ENCODE data around the gene STARD5.

STARD5 gene

DNA sequence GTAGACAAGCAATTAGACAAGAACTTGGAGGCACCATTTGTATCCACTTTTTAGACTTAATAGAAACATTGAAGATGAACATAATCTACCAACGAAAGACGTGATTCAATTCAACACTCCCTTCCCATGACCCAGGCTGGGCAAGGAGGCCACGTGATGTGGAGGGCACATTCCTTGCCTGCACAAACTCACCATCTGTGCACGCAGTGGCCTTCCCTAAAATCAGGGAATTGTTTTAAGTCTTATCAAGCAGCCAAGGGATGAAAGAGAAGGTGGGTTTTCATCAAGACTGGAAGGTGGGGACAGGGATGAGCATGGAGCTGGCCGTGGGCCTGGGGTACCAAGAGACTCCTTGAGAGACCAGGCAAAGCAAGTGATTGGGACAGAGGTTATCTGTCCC lies 13.5 kb downstream of the STARD5 start:
- no peak for DNase-seq

GRCh38 chr15:81309647-81310450 lies 14.1 kb downstream of the STARD5 start:
- DNase-seq = no peak

DNA sequence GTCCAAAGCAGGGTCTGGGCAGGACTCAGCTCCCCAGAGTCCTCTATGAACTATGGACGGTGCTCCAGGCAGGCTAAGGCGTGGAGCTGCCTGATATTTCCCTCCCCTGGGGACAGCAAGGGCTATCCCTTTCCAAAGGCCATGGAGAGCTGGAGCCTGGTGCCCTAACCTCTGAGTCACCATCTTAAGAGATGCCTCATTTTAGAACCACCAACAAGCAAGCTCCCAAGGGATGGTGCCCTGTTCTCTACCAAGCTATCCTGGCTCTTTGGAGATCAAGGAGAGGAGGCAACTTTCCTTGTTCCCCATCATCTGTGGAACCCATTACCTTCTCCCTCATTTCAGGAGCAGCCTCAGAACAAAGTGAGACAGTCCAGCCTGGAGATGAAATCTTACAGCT lies 15.7 kb downstream of the STARD5 start:
- DNase-seq = no peak

- no peak for DNase-seq
These were observed 19.7 kb downstream of the STARD5 start for GRCh38 chr15:81304226-81304625.

- no peak for DNase-seq
These were observed 20.4 kb downstream of the STARD5 start for GRCh38 chr15:81303244-81304225.

GRCh38 chr15:81302701-81303109 lies 21.2 kb downstream of the STARD5 start:
- no peak for DNase-seq

DNA sequence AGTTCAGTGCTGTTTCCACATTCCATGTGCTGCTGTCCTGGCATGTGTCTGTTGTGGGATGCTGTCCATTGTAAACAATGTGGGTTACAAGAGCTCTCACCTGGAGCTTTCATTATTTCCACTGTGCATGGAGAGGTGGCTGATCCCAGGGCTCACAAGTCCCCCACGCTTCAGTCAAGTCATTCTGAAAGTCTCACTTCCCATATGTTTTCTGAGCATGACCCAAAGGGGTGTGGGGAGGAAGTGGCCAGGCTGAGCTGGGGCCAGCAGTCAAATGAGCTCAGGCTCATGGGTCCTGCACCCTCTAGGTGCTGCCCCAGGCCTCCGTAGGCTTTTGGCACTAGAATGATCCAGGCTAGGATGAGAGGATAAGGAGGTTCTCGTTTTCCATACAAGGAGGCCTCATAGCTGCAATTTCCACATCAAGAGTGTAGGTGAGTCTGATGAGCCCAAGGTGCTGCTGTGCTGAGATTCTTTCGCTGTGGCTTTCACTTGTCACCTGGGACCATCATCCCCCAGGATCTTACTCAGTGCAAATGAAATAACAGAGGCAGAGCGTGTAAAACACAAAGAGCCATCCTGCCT lies 22.0 kb downstream of the STARD5 start:
- DNase-seq = peak; percentile 40

DNA sequence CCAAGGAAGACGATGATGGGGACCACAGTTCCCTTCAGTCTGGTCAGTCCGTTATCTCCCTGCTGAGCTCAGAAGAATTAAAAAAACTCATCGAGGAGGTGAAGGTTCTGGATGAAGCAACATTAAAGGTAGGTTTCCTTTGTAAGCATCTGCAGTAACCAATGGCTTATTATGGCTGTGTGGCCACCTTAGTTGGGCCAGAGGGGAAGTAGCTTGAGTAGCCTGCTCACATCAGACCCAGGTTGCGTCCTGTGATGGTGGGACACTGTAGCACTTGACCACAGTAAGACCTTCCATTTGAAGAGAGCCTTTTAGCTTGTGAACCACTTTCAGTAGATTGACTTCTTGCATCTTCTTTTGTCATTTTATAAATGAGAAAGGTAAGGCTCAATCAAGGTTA lies 22.6 kb downstream of the STARD5 start:
- DNase-seq = no peak

DNA sequence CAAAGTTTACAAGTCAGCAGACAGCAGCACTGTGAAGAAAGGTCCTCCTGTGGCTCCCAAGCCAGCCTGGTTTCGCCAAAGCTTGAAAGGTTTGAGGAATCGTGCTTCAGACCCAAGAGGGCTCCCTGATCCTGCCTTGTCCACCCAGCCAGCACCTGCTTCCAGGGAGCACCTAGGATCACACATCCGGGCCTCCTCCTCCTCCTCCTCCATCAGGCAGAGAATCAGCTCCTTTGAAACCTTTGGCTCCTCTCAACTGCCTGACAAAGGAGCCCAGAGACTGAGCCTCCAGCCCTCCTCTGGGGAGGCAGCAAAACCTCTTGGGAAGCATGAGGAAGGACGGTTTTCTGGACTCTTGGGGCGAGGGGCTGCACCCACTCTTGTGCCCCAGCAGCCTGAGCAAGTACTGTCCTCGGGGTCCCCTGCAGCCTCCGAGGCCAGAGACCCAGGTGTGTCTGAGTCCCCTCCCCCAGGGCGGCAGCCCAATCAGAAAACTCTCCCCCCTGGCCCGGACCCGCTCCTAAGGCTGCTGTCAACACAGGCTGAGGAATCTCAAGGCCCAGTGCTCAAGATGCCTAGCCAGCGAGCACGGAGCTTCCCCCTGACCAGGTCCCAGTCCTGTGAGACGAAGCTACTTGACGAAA lies 24.2 kb downstream of the STARD5 start:
- DNase-seq = no peak

DNA sequence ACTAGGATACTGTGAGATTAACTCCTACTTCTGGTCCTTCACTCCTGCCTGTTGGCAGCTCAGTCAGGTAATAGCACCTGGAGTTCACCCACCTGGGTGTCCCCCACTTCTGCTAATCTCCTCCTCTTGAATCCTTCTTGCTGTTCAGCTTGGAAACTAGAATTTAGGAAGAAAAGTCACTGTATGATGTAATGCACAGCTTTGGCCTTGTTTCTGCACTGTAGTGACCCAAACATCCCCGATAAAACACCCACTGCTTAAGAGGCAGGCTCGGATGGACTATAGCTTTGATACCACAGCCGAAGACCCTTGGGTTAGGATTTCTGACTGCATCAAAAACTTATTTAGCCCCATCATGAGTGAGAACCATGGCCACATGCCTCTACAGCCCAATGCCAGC lies 24.8 kb downstream of the STARD5 start:
- no peak for DNase-seq

- DNase-seq = no peak
These were observed 25.3 kb downstream of the STARD5 start for GRCh38 chr15:81298611-81299010.

- DNase-seq = peak; percentile 37
These were observed 26.1 kb downstream of the STARD5 start for GRCh38 chr15:81297603-81298575.

DNA sequence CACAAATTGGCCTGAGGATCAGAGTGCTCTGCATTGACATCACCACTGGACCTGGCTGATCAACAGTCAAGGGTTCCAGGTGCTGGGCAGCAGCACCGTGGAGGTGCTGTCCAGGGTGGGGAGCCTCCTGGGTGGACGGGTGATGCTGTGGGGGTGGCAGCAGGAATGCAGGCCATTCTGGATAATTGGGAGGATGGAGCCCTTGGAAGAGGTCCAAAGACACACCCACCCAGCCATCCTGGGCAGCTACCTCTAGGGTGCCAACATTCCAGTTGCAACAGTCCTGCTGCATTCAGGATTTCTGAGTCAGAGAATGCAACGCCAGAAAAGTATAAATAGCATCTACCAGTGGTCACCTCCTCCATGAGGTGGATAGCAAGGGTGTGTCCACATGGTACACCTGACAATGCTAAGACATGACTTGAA lies 26.8 kb downstream of the STARD5 start:
- no peak for DNase-seq

GRCh38 chr15:81296673-81297072 lies 27.3 kb downstream of the STARD5 start:
- peak; percentile 72 for DNase-seq

GRCh38 chr15:81296186-81296585 lies 27.8 kb downstream of the STARD5 start:
- DNase-seq = no peak

DNA sequence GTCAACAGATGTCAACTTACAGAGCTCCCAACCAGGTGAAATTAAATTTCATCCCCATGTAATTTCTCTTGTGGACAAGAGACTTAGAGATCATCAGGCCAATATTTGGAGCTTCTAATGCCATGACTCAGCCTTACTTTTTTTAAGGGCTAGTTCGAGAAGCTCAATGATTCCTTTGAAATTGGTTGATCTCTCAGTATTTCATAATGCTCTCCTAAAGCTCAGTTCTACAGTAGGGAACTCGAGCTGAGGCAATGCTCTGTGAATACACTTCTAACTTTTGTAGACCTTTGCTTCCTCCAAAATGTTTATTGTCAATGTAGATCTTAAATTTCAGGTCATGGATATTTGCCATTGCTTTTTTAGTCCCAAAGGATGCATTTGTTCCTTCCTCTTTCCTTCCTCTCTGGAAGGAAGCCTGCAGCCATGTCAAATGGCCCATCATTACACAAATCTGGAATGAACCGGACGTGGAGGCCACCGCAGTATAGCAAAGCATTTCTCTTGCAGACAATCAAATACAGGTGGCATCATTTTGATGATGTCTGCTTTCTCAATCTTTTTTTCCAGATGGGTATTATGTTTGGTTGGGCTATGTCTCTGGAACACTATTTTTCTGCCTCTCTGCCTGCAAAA lies 28.3 kb downstream of the STARD5 start:
- DNase-seq = no peak

GRCh38 chr15:81294516-81294880 lies 29.4 kb downstream of the STARD5 start:
- no peak for DNase-seq

GRCh38 chr15:81293728-81294515 lies 30.0 kb downstream of the STARD5 start:
- peak; percentile 81 for DNase-seq

- peak; percentile 39 for DNase-seq
These were observed 31.4 kb downstream of the STARD5 start for GRCh38 chr15:81292523-81293001.

- DNase-seq = no peak
These were observed 31.9 kb downstream of the STARD5 start for GRCh38 chr15:81291916-81292522.

Measured in activated naive CD4-positive, alpha-beta T cell treated with Interleukin-2 at 50 U/mL for 16 hours (primary cell).